Measurements from ENCODE around the gene GRM7. TPM values are rescaled to one million over a fixed set of nuclear protein-coding genes. Genes with fewer than 3 reads are reported as not detected.

GRM7 gene
- total and polyA plus RNA-seq, 9 of the 15 experiments (the other 6 are each of a cell fraction or from before 2014, with no cell fraction given), result not detected

DNA sequence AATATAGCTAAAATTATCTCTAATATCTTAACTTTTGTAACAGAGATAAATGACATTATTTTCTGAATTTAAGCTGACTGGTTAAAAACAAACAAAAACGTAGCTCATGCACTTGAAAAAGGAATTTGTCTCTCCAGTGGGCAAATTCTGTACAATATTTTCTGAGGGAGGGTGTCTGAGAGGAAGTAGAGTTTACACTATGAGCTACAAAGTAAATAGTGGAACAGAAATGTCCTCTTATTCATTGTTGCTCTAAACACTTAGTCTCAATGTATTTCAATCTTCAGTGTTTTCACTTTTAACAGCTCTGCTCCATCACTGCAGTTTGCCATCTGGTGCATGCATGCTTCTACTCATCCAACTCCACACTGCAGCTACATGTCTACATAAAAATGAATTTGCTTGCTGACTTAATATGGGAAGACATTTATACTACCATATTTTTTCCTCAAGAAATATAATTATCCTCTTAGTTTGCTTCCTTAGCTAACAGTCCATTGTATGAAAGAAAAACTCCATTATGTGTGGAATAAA, 823.3 kb downstream of the GRM7 start:
- BruUV-seq (replicated peaks), result no TSS peak

GRCh38 chr3:7687428-7688147, 826.7 kb downstream of the GRM7 start:
- no peak for TF ChIP-seq DACH1 (IDR thresholded peaks at IDR 0.05; ENCODE audit: partially characterized antibody)
- TF ChIP-seq SP1 (CRISPR knock-in tag; IDR thresholded peaks at IDR 0.05), result no peak
- TF ChIP-seq CHD1 (IDR thresholded peaks at IDR 0.05; ENCODE audit: low read length), result no peak
- TF ChIP-seq EP300 (IDR thresholded peaks at IDR 0.05; ENCODE audit: low read length), result no peak
- TF ChIP-seq MTF1 (CRISPR knock-in tag; IDR thresholded peaks at IDR 0.05; ENCODE audit: borderline replicate concordance), result no peak
- TF ChIP-seq FOXM1 (IDR thresholded peaks at IDR 0.05; ENCODE audit: low read depth), result no peak
- TF ChIP-seq FOXM1 (CRISPR knock-in tag; IDR thresholded peaks at IDR 0.05; ENCODE audit: low read depth), result no peak
- no peak for TF ChIP-seq E2F8 (IDR thresholded peaks at IDR 0.05; ENCODE audit: low read depth, partially characterized antibody)
- no peak for TF ChIP-seq CHD2 (IDR thresholded peaks at IDR 0.05; ENCODE audit: low read depth, low read length)
- no peak for TF ChIP-seq C11orf30 (IDR thresholded peaks at IDR 0.05; ENCODE audit: low read depth)

More for the DNA sequence above, 823.3 kb downstream of the GRM7 start:
- DNase-seq (ENCODE audit: extremely low read depth in 1 of 4, low spot score in 3 of 4) (no peak), FAIRE-seq (no peak), ATAC-seq (no peak)
- intact Hi-C loops (cut with micrococcal nuclease), result no loop called here
- ChIA-PET CTCF (ENCODE audit: low intra/inter-chr PET ratio) (no interaction called here), POLR2A (no interaction called here)
- no peak overlapping the region for H3K4me3 ChIP-seq
- no peaks in the 10 kb centered on the region for H3K27me3 ChIP-seq (ENCODE audit: control insufficient read depth in 2 of 2, insufficient read depth in 2 of 2, low read length in 2 of 2)
- no peak overlapping the region for H3K4me2 ChIP-seq (ENCODE audit: insufficient read depth, low read length)
- H3K27ac ChIP-seq (ENCODE audit: extremely low read depth, low read depth, low read length), result no peak overlapping the region
- WGBS (ENCODE audit: insufficient coverage, low coverage, missing lambda C conversion rate), result 0% methylated on average over 1 of the region's 1 CpG
- H4K20me1 ChIP-seq (replicated peaks; ENCODE audit: control insufficient read depth, insufficient read depth, low read length), result no peaks in the 10 kb centered on the region
- H3K36me3 ChIP-seq (ENCODE audit: control insufficient read depth, insufficient read depth, low read length), result no peaks in the 10 kb centered on the region
- no peak for TF ChIP-seq MCM3 (IDR thresholded peaks at IDR 0.05)
- TF ChIP-seq ZNF316 (IDR thresholded peaks at IDR 0.05), result peak; percentile 16; the same call in 1 of the 2 replicates
- 0 out of 4 replicates have a peak, but pooled peaks of 1 of the 2 experiments have one; percentile 17 for TF ChIP-seq FOXA3 (CRISPR knock-in tag; conservative IDR thresholded peaks at IDR 0.05 in 1 of 2, IDR thresholded peaks at IDR 0.05 in 1 of 2)
- no peaks in the 10 kb centered on the region for H3K79me2 ChIP-seq (ENCODE audit: control insufficient read depth, insufficient read depth, low read length)
- H3K9me3 ChIP-seq (replicated peaks; ENCODE audit: control insufficient read depth, insufficient read depth, low read depth, low read length), result no peaks in the 10 kb centered on the region; the same call in 1 of the 2 replicates
- no peak overlapping the region for H3K9ac ChIP-seq (ENCODE audit: insufficient read depth in 1 of 2, low read depth in 2 of 2, low read length in 2 of 2)
- H3K9me1 ChIP-seq (ENCODE audit: control insufficient read depth, insufficient read depth, low read length), result no peaks in the 10 kb centered on the region
- H3K4me1 ChIP-seq (replicated peaks in 1 of 2; ENCODE audit: control insufficient read depth in 2 of 2, insufficient read depth in 2 of 2, low read length in 2 of 2), result no peaks in the 10 kb centered on the region
- in situ Hi-C loops (cut with MboI), result no loop called here
- H2AFZ ChIP-seq (ENCODE audit: low read depth, low read length), result no peak overlapping the region

More at GRCh38 chr3:7687428-7688147, 826.7 kb downstream of the GRM7 start:
- no peaks in the 10 kb centered on the region for H3K9me1 ChIP-seq (ENCODE audit: control insufficient read depth, insufficient read depth, low read length)
- no peaks in the 10 kb centered on the region for H3K4me1 ChIP-seq (replicated peaks in 1 of 2; ENCODE audit: control insufficient read depth in 2 of 2, insufficient read depth in 2 of 2, low read length in 2 of 2)
- no peak overlapping the region for H3K4me3 ChIP-seq
- no peaks in the 10 kb centered on the region for H4K20me1 ChIP-seq (replicated peaks; ENCODE audit: control insufficient read depth, insufficient read depth, low read length)
- in situ Hi-C loops (cut with MboI), result no loop called here
- CTCF ChIA-PET (ENCODE audit: low intra/inter-chr PET ratio), result no interaction called here
- no peaks in the 10 kb centered on the region for H3K36me3 ChIP-seq (ENCODE audit: control insufficient read depth, insufficient read depth, low read length)
- no peak for FAIRE-seq
- no peaks in the 10 kb centered on the region for H3K79me2 ChIP-seq (ENCODE audit: control insufficient read depth, insufficient read depth, low read length)
- H3K9ac ChIP-seq (ENCODE audit: insufficient read depth in 1 of 2, low read depth in 2 of 2, low read length in 2 of 2), result no peak overlapping the region
- POLR2A ChIA-PET, result no interaction called here
- WGBS (ENCODE audit: insufficient coverage, low coverage, missing lambda C conversion rate), result 2% methylated on average over 6 of the region's 6 CpGs
- ATAC-seq, result no peak
- no peak overlapping the region for H3K4me2 ChIP-seq (ENCODE audit: insufficient read depth, low read length)
- H3K9me3 ChIP-seq (replicated peaks; ENCODE audit: control insufficient read depth, insufficient read depth, low read depth, low read length), result no peaks in the 10 kb centered on the region
- no peak for DNase-seq (ENCODE audit: extremely low read depth in 1 of 4, low spot score in 3 of 4)
- no peak overlapping the region for H2AFZ ChIP-seq (ENCODE audit: low read depth, low read length)
- H3K27ac ChIP-seq (ENCODE audit: extremely low read depth, low read depth, low read length), result no peak overlapping the region
- intact Hi-C loops (cut with micrococcal nuclease), result no loop called here
- BruUV-seq (replicated peaks), result no TSS peak
- no peaks in the 10 kb centered on the region for H3K27me3 ChIP-seq (ENCODE audit: control insufficient read depth in 2 of 2, insufficient read depth in 2 of 2, low read length in 2 of 2)

Data from K562 (cell line).